ENCODE measurements around the gene CCDC69.

The CCDC69 gene

DNA sequence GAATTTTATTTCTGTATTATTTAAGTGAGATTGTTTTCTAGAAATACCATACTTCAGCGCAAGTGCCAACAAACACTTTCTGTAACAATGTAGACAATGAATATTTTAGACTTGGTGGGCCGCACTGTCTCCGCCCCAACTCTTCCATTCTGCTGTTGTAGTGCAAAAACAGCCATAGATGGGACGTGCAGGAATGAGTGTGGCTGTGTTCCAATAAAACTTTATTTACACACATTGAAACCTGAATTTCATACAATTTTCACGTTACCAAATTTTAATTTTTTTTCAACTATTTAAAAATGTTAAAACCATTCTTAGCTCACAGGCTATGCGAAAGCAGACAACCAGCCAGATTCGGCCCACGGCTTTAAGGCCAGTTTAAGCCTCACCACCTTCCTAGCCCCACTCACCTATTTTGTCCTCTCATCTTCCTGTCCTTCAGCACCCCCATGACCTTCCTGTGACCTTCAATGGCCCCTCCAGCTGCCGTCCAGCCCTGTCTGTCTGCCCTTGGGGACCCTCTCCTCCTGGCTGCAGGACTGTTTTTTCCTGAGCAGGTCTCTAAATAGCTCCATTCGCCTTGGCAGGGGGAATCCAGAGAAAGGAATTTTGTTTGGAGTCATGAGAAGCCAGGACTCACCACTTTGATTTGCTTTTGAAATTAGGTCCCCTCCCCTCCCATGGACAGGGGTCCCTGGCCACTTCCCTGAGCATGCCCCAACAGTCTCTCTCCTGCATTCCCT lies 55.1 kb downstream of the CCDC69 start:
- DNase-seq (ENCODE audit: low read depth in 2 of 2, low spot score in 1 of 2), result no peak

DNA sequence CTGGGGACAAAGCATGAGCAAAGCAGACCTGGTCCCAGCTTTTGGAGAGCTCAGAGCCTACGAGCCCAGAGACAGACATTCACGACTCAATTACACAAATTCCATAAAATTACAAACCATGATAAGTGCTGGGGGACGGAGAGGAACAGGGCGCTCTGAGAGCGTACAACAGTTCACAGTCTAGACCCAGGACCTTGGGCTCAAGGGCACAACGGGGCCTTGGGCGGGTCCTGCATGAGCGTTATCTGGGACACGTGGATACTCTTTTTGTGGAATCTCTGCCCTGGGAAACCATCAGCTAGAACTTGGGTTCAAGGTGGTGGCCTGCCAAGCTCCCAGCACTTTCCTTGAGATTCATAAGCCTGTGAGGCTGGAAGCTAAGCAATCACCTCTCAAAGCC lies 56.9 kb downstream of the CCDC69 start:
- no peak for DNase-seq (ENCODE audit: low read depth in 2 of 2, low spot score in 1 of 2)

DNA sequence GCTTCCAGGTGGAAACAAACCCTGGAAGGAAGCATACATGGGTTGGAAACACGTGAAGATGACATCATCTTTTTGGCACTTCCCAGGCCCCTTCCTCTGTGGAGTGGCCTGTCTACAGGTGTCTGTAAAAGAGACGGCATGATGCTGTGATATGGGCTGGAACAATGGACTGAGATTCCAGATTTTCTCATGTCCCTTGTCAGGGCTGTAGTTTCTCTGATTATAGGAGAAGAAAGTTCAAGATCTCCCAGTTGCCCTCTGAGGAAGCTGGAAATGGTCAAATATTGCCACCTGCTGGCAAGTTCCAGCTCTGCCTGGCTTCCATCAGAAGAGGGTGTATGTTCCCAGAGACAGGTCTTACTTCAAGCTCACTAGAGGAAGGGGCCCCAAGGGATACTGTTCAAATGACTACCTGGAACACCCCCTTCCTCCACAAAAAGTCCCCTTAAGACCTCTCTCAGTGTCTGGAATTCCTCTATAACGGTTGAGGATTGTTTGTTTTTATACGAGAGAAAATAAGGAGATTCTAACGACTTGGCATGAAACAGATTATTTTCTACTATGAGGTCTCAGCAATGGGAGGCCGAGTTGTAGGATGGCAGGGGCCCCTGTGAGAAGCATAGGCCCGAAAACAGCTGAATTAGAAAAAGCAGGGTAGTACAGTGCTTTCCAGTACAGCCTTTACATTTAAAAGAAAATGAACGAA lies 59.1 kb downstream of the CCDC69 start:
- DNase-seq (ENCODE audit: low read depth in 2 of 2, low spot score in 1 of 2), result peak; percentile 60 to 63

DNA sequence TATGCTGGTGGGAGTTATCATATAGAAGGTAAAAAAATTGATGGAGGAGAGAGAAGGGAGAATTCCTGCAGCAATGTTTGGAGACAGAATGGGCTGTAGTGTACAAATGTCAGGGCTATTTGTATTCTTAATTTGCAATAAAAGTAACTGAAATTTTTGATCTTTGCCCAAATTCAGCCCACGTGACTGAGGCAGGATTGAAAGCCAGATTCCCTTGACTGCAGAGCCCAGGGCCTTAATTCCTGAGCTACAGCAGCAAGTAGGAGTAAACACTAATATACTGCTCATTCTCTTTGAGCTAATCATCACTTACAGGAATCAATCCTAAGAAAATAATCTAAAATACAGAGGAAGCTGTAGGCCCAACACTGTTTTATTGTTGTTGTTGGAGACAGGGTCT lies 61.1 kb downstream of the CCDC69 start:
- DNase-seq (ENCODE audit: low read depth in 2 of 2, low spot score in 1 of 2), result no peak

DNA sequence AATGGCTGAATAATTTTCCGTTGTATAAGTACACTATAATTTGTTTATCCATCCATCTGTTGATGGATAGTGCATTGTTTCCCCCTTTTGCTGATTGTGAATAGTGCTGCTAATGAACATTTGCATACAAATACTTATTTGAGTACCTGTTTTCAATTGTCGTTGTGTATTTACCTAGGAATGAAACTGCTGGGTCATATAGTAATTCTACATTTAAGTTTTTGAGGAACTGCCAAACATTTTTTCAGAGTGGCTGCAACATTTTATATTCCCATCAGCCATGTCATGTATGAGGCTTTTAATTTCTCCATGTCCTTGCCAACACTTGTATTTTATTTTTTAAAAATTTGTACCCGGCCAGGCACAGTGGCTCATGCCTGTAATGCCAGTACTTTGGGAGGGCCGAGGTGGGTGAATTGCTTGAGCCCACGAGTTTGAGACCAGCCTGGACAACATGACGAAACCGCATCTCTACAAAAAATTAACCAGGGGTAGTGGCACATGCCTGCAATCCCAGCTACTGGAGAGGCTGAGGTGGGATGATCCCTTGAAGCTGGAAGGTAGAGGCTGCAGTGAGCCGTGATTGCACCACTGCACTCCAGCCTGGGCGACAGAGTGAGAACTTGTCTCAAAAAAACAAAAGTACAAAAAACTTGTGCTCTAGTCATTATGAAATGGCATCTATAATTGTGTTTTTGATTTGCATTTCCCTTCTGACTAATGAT lies 64.1 kb downstream of the CCDC69 start:
- no peak for DNase-seq (ENCODE audit: low read depth in 2 of 2, low spot score in 1 of 2)

DNA sequence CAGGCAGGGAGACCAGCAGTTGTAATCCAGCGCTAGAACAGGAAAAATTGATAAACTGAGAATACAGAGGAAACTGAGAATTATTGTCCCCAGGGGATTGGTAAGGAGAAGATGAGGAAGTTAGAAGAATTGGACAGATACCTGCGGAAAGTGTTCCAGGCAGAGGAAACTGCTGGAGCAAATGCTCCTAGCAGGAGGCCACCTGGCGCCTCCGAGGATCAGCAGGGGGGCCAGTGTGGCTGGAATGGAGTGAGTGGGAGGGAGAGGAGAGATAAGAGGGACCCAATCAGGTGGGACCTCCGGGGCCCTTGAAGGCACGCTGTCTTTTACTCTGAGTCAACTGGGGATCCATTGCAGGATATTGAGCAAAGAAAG lies 65.6 kb downstream of the CCDC69 start:
- no peak for DNase-seq (ENCODE audit: low read depth in 2 of 2, low spot score in 1 of 2)

DNA sequence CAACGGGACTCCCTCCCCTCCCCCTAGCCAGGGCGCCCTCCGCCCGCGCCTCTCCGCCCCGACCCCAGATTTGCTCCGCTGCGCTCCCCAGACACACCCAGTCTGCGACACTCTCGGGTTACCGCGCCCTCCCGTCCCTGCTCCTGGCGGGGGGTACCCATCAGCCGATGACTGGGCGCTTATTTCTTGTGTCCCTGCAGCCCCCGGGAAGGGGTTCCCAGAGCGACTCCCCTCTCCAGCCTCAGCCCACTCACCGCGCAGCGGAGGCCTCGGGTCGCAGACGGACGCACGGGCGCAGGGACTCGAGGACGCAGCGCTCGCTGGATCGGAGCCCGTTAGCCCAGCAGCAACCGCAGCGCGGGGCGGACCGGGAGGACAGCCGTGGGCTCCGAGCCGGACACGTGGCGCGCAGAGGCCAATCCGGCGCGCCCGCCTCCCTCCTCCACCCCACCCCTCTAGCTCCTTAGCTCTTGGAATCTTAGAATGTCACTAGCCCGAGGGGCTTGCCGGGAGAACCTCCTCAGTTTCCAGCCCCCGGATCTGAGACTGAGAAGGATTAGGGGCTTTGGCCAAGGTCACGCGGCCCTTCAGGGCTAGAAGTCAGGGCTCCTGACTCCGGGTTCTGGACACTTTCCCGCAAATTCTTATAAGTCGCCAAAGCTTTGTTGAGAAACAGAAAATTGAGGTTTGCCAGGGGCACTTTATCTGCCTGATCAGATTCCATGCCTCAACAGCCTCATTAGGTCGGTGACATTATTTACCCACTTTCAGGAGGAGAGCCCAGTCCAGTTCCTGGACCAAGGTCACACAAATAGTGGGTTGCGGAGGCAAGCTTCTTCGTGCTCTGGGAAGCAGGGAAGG lies 66.2 kb downstream of the CCDC69 start, which contains the start of gene ANXA6:
Gene ANXA6, minus strand, starts transcription at position 354 of the 861 bp plus-strand sequence. CDS start 9,878 bp downstream, outside the sequence.
- no peak for DNase-seq (ENCODE audit: low read depth in 2 of 2, low spot score in 1 of 2)

DNA sequence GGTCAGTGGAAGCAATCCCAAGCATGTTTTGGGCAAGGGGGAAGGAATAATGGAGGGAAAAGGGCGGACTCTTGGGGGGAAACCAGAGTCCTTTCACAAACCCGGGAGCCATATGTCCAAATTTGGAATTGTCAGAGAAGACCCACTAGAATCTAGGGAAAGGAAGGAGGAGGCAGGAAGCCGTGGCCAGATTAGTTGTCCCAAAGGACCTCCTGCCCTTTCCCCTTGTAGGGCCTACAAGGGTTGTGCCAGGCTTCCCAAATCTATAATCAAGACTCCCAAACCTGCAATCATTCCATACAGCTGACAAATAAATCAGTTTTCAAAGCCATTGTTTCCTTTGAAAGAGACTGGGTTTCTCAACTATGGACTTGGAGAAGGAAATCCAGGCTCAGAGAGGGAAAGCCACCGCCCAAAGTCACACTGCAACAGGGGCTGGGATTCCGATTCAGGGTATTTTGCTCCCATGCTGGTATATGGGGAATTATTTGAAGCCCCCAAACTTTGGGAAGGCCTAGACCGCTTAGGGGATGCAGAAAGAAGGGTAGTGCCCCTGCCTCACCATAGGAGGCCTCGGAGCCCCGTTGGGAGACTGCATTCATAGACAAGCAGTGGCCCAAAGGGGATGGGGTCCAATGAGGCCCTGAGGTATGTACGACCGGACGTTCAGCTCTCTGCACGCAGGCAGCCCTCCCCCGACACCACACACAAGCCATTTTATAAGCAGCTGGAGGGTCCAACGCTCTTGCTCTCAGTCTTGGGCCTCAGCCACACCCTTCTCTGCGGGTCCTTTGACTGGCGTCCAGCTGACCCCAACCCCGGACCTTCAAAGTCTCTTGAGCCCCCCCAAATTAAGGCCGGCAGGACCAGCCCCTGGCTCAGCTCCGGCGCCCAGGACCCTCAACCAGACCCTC lies 67.1 kb downstream of the CCDC69 start:
- DNase-seq (ENCODE audit: low read depth in 2 of 2, low spot score in 1 of 2), result no peak

DNA sequence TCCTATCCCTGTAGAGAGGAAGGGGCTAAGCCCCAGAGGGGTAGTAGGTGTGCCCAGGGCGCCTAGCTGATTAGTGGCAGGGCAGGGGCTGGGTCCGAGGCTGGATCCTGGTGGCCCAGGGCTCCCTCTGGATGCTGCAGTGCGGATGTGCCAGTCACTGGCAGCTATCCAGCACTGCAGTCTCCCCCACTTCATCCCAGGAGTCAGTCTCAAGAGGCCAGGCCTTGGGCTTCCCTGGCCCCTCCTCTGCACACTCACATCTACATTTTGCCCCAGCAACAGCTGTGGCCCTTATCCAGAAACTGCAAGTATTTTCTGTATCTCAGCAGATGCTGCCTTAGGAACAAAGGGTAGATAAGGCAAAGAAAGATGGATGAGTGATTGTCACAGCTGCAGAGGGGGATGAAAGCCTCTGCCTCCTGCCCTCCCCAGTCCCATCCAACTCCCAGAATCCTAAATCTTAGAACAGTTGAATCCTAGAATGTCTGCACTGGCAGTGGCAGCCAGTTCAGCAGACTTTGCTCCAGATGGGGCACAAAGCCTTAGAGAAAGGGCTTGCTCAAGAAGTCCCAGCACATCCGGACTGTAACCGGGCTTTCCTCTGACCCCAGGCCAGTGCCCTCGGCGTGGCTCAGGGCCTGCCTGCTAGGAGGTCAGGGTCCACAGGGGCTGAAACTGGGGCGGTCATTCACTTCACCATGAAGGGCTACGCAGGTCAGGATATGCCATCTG lies 68.0 kb downstream of the CCDC69 start:
- no peak for DNase-seq (ENCODE audit: low read depth in 2 of 2, low spot score in 1 of 2)

DNA sequence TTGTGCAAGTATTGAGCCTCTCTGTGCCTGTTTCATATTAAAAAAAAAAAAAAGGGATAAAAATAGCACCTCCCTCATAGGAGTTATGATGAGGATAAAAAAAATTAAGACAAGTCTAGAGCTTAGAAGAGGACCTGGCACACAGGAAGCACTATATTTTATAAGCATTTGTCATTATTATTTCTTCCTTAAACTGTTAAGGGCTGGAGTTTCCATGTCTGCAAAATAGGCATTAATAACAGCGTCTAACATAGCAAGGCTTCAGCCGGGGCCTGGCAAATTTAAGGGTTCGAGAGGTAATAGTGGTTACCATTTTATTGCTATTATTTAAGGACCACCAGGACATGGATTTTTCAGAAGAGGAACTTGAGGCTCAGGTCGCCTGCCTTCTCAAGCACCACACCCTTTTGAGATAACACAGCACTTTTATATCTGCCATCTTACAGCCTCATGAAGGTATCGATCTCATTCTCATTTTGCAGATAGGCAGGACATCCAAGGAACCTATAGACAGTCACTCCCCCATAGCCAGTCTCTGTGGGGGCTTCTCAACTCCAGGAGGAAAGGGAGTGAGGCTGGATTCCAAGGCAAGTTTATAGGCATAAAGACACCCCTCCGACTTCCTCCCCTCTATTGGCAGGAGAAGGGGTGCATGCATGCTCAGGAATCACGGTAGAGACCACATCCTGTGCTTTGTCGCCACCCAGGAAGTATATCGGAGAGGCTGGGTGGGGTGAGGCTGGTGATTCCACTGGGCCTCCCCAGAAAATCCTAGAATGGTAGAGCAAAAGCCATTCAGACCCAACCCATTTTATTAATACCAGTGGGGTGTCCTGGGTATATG lies 68.7 kb downstream of the CCDC69 start:
- DNase-seq (ENCODE audit: low read depth in 2 of 2, low spot score in 1 of 2), result no peak

DNA sequence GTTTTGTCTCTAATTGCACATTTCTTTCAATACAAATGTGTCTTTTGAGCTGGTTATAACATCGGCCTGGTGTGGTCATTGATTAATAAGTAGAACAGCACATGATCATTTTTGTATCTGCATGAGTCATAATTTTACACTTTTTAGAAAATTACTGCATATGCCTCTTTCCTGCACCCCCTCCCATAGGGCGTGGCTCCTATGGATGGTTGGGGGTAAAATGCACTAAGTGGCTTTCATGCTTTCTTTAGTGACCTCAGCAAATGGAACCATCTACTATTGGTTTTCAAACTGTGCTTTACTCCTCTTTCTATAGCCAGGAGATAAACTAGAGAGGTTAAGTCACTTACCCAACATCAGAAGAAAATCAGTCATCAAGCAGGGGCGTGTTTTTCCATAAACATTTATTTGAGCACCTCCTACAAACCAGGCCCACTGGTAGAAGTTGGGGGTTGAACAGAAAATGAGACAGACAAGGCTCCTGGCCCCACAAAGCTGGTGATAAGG lies 70.1 kb downstream of the CCDC69 start:
- no peak for DNase-seq (ENCODE audit: low read depth in 2 of 2, low spot score in 1 of 2)

DNA sequence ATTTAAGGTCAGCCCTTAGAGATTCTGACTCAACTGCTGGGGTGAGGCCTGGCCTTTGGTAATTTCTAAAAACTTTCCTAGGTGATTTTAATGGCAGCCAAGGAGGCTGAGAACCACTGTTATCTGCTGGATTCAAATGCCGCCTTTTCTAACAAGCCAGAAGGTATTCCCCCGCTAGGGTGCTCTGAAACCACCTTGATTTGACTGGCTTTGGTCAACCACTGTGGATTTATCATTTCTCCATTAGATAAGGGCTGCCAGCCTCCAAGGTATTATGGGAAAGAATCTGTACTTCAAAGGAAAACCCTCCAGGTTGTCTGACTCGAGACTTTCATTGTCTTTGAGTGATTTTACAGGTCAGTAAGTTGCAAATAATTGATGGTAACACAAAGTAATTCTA lies 70.6 kb downstream of the CCDC69 start:
- DNase-seq (ENCODE audit: low read depth in 2 of 2, low spot score in 1 of 2), result no peak

DNA sequence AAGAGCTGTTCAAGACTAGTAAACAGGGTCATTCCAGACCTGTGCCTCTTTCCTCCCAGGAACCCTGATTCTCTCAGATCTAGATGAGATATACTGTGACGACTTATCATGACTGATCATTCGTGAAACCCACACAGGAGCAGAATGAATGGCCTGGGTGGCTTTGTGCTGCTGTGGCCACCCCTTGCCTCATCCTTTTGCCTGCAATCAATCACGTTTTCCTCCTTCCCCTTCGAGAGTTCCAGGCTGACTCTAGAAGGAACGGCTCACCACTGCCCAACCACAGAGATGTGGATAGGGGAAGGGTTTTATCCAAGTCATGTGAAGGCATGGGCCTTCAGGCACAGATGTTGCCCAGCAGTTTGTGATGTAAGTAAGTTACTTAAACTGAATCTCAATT lies 72.1 kb downstream of the CCDC69 start:
- DNase-seq (ENCODE audit: low read depth in 2 of 2, low spot score in 1 of 2), result no peak

DNA sequence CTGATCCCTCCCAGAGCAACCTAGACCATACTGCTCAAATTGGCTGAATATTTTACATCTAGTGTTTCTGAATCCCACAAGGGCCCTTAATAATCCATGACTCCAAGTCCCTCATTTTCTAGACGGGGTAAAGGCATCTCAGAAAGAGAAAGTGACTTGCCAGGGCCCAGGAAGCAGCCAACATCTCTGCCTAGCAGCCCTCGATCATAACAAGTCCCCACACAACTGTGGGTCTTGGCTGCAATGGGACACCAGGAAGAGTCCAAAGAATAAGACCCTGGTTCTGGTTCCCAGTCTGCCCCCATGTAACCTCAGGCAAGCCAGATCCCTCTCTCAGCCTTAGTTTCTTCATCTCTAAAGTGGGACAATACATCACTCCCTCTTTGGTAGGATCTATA lies 72.6 kb downstream of the CCDC69 start:
- no peak for DNase-seq (ENCODE audit: low read depth in 2 of 2, low spot score in 1 of 2)

DNA sequence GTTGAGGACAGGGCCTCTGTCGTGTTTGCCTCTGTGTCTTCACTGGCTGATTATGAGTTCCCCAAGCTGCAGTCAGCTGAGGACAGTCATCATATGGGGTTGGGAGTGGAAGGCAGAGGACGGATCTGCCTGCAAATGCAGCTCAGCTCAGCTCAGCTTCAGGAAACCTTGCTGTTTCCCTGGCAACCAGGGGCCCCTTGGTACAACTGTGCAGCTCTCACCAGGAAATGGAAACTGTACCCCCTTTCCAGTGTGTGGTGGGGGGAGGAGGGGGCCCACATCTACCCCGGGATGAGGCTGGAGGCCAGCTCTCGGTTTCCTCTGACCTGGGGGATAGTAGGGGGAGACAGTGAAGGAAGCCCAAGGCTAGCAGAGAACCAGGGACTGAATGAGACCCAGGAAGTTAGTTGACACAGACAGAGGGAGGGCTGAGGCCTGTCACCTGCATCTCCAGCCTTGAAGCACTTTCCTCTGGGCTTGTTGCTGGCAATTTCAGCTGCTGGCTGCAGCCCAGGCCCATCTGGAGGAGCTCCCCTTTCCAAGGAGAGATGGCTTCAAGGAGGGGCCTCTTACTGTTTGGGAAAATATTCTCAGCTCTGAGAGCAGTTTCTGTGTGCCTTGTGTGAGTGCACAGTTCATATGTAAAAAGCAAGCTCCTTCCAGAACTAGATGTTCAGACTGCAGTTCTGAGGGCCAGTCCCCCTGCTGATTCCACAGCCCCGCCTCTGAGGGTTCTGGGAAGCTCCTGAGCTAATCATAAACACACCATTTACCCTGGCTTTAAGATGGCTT lies 73.2 kb downstream of the CCDC69 start:
- peak in 1 of 2 donors; percentile 36 for DNase-seq (ENCODE audit: low read depth in 2 of 2, low spot score in 1 of 2)

DNA sequence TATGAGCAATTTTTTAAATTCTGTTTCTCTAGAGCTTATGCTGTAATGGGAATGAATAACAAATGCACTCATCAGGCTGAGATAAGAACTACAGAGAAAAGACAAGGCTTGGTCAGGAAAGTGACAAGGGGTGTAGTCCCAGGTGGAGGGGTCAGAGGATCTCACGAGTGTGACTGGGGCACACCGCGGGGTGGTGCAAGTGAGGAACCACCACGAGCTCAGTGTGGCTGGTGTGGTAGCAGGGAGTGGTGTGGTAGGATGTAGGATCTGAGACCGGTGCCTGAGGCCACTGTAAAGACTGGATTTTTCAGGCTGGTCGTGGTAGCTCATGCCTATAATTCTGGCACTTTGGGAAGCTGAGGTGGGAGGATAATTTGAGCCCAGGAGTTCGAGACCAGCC lies 75.3 kb downstream of the CCDC69 start:
- DNase-seq (ENCODE audit: low read depth in 2 of 2, low spot score in 1 of 2), result no peak

DNA sequence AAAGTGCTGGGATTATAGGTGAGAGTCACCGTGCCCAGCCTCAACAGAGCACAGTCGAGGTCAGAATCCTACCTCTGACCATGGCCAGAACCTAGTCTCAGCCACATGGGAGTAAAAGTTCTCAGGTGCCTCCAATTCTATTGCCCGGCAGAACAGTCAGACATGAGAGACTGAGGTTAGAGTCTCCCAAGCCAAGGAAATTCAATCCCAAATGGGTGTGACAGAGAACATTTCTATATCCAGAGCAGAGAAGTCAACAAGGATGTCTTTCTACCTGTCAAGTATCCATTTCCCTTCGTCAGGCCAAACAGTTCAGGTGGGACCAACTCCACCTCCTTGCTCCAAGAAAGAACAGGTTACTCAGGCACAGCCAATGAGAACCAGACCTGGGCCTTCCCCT lies 76.9 kb downstream of the CCDC69 start:
- DNase-seq (ENCODE audit: low read depth in 2 of 2, low spot score in 1 of 2), result no peak

DNA sequence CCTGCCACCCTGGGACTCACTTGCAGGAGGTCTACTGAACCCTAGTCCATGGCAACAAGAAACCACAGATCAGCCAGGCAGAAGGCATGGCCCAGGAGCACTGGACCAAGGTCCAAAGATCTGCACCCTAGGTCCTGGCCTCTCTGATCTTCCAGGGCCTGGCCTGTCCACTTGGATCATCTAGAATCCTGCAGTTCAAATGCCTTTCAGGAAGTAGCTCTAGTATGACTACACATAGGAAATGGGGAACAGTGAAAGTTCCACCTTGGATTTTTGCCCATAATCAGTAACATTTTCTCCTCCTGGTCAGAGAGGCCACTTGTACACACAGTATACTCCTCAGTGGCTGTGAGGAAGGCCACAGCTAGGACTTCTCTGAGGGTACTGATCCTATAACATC lies 77.8 kb downstream of the CCDC69 start:
- DNase-seq (ENCODE audit: low read depth in 2 of 2, low spot score in 1 of 2), result no peak

Data from stimulated activated CD8-positive, alpha-beta memory T cell treated with anti-CD3 and anti-CD28 coated beads, Interleukin-4, amount 100 ng/mL, for 4 hours (primary cell).